Activated naive CD8-positive, alpha-beta T cell treated with anti-CD3 and anti-CD28 coated beads, Interleukin-2, amount 10 ng/mL, durations not matched to agents 7 days and 5 days (primary cell): ENCODE data around the gene HLA-DRB1. TPM values are rescaled to one million over a fixed set of nuclear protein-coding genes. Genes with fewer than 3 reads are reported as not detected.
A peak's percentile ranks its signal among the peaks of the same experiment; 100 is the strongest.
"Not testable (repeated sequence)": the region's sequence is repeated elsewhere in the genome, so short reads cannot be mapped to it uniquely, and the experiment has no call there.

Experiments used
- ATAC-seq: fragments of 150-1000 bp; cut with Tn5 transposase; one replicate; pipeline ENCODE4 v1.10.0; 2021; ENCODE audit warnings: low read depth, moderate library complexity
- POLR2A ChIA-PET: fragments of 350-600 bp; sonication (Branson Sonifier 250); formaldehyde crosslinking; loops from one replicate; lab custom pipeline; 2021; ENCODE audit warnings: antibody characterized with exemption; lab: Charles Lee
- DNase-seq: peaks from one replicate; pipeline ENCODE4 v3.0.0; 2021
- H3K27ac Mint-ChIP-seq: one replicate; pipeline ENCODE4 v1.8.0; 2022; ENCODE audit warnings: mild to moderate bottlenecking, mixed read lengths
- H3K27me3 Mint-ChIP-seq: one replicate; pipeline ENCODE4 v1.8.0; 2022; ENCODE audit warnings: mild to moderate bottlenecking, moderate library complexity, mixed read lengths
- H3K36me3 Mint-ChIP-seq: one replicate; pipeline ENCODE4 v1.8.0; 2021; ENCODE audit warnings: mild to moderate bottlenecking, mixed read lengths
- H3K4me1 Mint-ChIP-seq: one replicate; pipeline ENCODE4 v1.8.0; 2021; ENCODE audit warnings: mixed read lengths
- H3K4me3 Mint-ChIP-seq: one replicate; pipeline ENCODE4 v1.8.0; 2022; ENCODE audit warnings: mild to moderate bottlenecking, moderate library complexity, mixed read lengths
- H3K9me3 Mint-ChIP-seq: one replicate; pipeline ENCODE4 v1.8.0; 2021; ENCODE audit warnings: mixed read lengths
- total RNA-seq, 2 experiments: library from RNA; stranded (reverse); gene quantifications; one replicate each; pipeline ENCODE4 v1.2.3, GENCODE V29; 2021

Gene HLA-DRB1
- total RNA-seq, 2 experiments from 2014 or later, result 11.8 to 12.1 TPM

DNA sequence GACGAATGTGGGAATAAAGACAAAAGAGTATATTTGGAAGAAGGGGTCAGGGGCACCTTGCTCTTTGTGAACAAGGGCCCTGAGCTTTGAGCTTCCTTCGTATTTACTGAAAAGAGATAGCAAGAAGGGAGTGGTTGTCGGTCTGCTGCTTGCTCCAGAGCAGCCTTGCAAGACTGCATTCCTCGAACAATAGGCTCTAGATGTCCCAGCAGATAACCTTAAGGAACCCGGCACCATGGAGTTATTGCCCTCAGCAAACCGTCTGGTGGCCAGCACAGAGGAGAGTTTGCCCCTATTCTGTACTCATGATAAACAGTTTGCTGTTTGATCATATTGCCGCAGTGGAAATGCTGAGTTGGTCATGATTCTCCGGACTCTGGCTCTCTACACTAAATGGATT, 22.7 kb downstream of the HLA-DRB1 start:
- H3K27ac Mint-ChIP-seq, result no peak overlapping the region
- no peaks in the 10 kb centered on the region for H3K4me1 Mint-ChIP-seq
- H3K36me3 Mint-ChIP-seq, result no peaks in the 10 kb centered on the region
- no peaks in the 10 kb centered on the region for H3K9me3 Mint-ChIP-seq
- DNase-seq, result no peak
- H3K27me3 Mint-ChIP-seq, result peaks cover 3% of the 10 kb centered on the region
- H3K4me3 Mint-ChIP-seq, result no peak overlapping the region
- POLR2A ChIA-PET, result no interaction called here
- ATAC-seq, result no peak

DNA sequence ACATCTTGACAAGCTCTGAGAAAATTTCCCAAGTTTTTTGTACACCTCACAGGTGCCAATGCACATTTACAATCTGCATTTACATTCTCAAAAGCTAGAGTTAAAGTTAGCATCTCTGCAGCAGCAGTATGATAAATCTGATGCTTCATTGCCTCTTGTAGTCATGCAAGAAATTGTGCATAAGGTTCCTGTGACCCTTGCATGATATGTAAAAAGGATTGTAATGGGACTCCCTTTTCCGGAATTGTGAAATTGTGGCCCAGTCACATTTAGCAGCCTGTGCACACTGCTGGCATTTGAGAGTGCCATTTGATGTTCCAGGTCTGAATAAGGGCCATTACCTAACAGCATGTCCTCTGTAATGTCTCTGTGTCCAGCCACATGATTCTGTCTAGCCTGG, 24.1 kb downstream of the HLA-DRB1 start:
- Mint-ChIP-seq H3K27me3 (peaks cover 3% of the 10 kb centered on the region), H3K4me3 (no peak overlapping the region), H3K27ac (no peak overlapping the region), H3K36me3 (no peaks in the 10 kb centered on the region), H3K9me3 (no peaks in the 10 kb centered on the region), H3K4me1 (no peaks in the 10 kb centered on the region)
- DNase-seq (no peak), ATAC-seq (no peak)
- POLR2A ChIA-PET, result no interaction called here

DNA sequence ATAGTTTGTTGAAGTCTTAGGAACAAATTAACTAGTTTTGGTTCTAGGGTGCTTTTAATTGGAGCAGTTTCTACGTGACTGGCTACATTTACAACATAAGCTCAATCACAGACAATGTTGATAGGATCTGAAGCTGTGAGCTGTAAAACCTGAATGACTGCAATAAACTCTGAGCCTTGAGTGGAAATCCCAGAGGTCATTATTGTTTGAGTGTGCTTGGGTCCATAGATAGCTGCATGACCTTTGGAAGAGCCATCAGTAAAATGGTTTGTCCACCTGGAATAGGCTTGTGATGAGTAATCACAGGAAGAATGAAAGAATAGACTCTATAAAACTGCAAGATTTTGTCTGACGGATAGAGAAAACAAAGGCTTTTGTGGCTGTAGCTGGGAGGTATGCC, 26.7 kb downstream of the HLA-DRB1 start:
- ATAC-seq (no peak), DNase-seq (no peak)
- Mint-ChIP-seq H3K4me3 (no peak overlapping the region), H3K27me3 (peaks cover 14% of the 10 kb centered on the region), H3K27ac (no peak overlapping the region), H3K36me3 (no peaks in the 10 kb centered on the region), H3K9me3 (no peaks in the 10 kb centered on the region), H3K4me1 (no peaks in the 10 kb centered on the region)
- POLR2A ChIA-PET, result no interaction called here

DNA sequence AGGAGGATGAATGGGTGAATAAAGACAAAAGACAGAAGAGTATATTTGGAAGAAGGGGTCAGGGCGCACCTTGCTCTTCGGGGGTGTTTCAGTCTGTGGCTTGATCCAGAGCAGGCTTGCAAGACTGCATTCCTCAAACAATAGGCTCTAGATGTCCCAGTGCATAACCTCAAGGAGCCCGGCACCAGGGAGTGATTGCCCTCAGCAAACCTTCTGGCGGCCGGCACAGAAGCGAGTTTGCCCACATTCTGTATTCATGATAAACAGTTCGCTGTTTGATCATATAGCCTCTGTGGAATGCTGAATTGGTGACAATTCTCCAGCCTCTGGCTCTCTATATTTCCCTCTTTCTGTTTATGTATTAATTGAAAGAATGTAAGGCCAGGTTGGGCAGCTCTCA, 29.9 kb downstream of the HLA-DRB1 start:
- Mint-ChIP-seq H3K4me1 (no peaks in the 10 kb centered on the region), H3K27me3 (peaks cover 15% of the 10 kb centered on the region), H3K27ac (no peak overlapping the region), H3K36me3 (no peaks in the 10 kb centered on the region), H3K4me3 (no peak overlapping the region), H3K9me3 (no peaks in the 10 kb centered on the region)
- no peak for DNase-seq
- no peak for ATAC-seq
- POLR2A ChIA-PET, result no interaction called here

DNA sequence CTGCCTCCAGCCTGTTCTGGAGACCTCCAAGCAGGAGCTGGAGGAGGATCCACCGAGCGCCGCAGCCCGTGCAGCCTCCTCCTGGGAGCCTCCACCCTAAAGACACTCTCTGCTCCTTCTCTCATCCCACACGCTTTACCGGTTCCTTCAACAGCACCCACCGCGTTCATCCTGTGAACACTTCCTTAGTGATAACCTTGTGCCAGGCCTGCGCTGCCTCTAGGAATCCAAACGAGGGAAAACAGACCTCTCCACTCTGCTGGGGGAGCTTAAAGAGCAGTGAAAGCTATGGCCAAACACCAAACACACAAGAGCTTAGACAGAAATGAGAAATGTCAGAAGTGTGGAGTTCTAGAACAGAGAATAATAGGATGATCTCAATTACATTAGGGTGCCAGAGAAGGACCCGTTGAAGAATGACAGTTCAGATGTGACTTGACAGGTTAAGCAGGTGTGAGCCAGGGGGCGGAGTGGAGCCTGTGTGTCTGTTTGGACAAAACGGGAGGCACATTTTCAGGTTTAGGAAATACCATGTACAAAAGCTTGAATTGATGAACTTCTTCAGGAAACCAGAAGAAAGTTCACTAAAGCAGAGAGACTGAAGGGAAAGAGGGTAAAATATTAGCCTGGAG, 31.1 kb downstream of the HLA-DRB1 start:
- Mint-ChIP-seq H3K27ac (no peak overlapping the region), H3K4me3 (no peak overlapping the region), H3K9me3 (no peaks in the 10 kb centered on the region), H3K36me3 (no peaks in the 10 kb centered on the region), H3K4me1 (peaks cover 1% of the 10 kb centered on the region), H3K27me3 (peaks cover 15% of the 10 kb centered on the region)
- no peak for ATAC-seq
- DNase-seq, result no peak
- POLR2A ChIA-PET, result interaction anchor here (0.9 kb wide), 1 partner anchor 25 kb away, joined by 3 read pairs; no protein-coding TSS in a partner anchor

DNA sequence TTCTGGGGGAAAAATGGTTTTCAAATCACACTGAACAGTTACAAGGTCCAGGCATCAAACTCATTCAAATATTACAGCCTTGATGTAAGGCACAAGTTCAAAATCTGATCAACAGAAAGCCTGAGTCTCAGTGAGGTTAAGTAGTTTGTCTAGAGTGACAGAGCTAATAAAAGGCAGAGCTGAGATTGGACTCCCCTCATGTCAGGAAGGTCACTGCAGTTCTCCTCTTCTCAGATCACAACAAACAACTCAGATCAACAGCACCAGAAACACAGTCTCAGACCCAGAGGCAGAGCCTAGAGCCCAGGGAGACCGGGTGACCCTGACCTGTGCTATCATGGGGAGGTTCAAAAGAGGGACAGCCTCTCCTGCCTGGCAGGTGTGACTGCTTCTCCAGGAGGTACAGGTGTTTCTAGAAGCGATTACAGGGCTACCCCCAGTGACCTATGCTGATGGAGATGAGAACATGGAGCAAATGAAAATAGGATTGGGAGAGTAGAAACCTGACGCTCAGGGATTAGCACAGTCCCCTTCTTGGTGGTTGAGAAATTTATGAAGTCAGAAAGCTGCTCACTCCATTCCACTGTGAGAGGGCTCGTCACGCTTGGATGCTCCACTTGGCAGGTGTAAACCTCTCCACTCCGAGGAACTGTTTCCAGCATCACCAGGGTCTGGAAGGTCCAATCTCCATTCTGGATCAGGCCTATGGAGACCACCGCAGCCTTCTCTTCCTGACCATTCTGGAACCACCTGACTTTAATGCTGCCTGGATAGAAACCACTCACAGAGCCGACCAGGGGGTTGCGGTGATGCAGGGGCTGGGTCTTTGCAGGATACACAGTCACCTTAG, 35.3 kb downstream of the HLA-DRB1 start:
- H3K36me3 Mint-ChIP-seq, result no peaks in the 10 kb centered on the region
- POLR2A ChIA-PET, result no interaction called here
- ATAC-seq (no peak), DNase-seq (no peak)
- peaks cover 1% of the 10 kb centered on the region for H3K4me1 Mint-ChIP-seq
- H3K9me3 Mint-ChIP-seq, result no peaks in the 10 kb centered on the region
- H3K27ac Mint-ChIP-seq, result no peak overlapping the region
- peaks cover 16% of the 10 kb centered on the region for H3K27me3 Mint-ChIP-seq
- H3K4me3 Mint-ChIP-seq, result no peak overlapping the region

DNA sequence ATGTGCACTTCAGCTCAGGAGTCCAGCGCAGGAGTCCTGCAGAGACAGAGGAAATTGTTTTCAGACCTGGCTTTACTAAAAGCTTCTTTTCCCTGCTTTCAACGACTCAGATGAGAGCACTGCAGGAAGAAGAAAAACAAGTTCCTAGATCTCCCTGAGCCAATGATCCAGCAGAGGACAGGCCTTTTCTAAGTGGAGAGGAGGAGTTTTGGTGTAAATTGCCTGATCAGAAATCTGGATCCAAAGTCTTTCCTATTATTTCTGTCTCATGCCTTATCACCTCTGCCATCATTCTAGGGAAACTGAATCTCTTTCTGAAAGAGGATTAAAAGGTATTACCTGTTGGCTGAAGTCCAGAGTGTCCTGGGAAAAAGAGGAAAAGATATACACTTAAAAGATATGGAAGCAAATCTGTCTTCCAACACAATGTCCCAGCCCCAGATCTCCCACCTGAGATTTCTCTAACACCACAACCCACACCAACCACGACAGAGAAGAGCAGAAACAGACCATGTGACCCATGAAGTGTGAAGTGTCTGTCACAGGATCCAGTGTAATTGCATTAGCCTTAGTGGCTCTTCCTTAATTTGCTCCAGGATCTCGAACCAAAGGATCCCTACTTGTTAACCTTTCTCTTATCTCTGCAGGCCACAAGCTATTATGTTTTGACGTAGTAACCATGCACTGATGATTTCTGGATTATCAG, 36.5 kb downstream of the HLA-DRB1 start:
- Mint-ChIP-seq H3K4me1 (peaks cover 1% of the 10 kb centered on the region), H3K36me3 (no peaks in the 10 kb centered on the region), H3K4me3 (no peak overlapping the region), H3K27ac (no peak overlapping the region), H3K9me3 (no peaks in the 10 kb centered on the region), H3K27me3 (peaks cover 6% of the 10 kb centered on the region)
- DNase-seq (no peak), ATAC-seq (no peak)
- POLR2A ChIA-PET, result no interaction called here

DNA sequence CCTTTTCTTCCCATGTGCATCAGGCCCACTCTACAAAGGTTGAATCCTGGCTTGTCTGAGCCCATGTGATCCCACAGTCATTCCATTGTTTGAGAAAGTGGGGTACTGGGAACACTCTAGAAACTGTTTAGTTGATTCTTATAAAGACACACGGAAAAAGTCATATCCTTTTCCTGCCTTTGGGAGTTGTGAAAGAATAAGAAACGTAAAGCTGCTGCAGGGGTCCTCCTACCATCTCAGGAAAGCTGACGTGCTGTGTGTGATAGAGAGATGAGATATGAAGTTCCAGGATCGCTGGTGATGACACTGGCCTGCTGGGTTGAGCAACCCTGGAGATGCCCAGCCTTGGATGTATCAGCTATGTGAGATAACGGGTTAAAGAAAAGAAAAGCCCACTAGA, 38.2 kb downstream of the HLA-DRB1 start:
- no peak for ATAC-seq

DNA sequence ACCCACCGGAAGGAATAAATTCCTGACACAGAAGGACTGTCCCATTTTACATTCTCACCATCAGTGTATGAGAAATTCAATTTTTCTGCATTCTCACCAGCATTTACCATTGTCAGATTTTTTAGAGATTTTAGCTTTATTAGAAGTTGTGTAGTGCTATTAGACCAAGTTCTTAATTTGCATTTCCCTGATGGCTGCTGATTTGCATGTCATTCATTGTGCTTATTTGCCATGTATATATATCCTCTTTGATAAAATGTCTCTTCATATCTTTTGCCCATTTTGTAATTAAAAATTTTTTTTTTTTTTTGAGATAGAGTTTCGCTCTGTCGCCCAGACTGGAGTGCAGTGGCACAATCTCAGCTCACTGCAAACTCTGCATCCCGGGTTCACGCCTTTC, 49.8 kb downstream of the HLA-DRB1 start:
- POLR2A ChIA-PET, result no interaction called here
- Mint-ChIP-seq H3K9me3 (no peaks in the 10 kb centered on the region), H3K36me3 (peaks cover 2% of the 10 kb centered on the region), H3K27ac (no peak overlapping the region), H3K4me3 (no peak overlapping the region), H3K27me3 (peaks cover 18% of the 10 kb centered on the region), H3K4me1 (no peaks in the 10 kb centered on the region)
- DNase-seq (no peak), ATAC-seq (no peak)

More for the DNA sequence above, 38.2 kb downstream of the HLA-DRB1 start:
- H3K9me3 Mint-ChIP-seq, result no peaks in the 10 kb centered on the region
- H3K36me3 Mint-ChIP-seq, result no peaks in the 10 kb centered on the region
- no peak overlapping the region for H3K4me3 Mint-ChIP-seq
- no peak overlapping the region for H3K27ac Mint-ChIP-seq
- POLR2A ChIA-PET, result no interaction called here
- peaks cover 1% of the 10 kb centered on the region for H3K4me1 Mint-ChIP-seq
- DNase-seq, result no peak
- peaks cover 4% of the 10 kb centered on the region for H3K27me3 Mint-ChIP-seq

DNA sequence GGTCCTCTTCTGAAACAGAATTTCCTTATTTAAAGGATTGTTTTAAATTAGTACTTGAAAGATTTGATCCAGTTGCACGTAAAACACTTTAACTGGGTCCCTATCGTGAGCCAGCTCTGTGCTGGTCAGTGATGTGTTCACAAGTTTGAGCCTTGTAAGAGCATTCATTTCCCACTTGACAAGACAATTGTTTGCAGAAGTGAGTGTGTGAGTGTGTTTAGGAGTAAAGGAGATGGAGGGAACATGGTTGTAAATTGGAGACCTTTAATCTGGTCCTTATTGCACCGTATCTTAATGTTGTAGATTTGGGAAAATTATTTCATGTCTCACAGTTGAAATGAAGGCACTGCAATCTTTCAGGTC, 59.2 kb downstream of the HLA-DRB1 start:
- not testable (repeated sequence) for H3K9me3 Mint-ChIP-seq, H3K27ac Mint-ChIP-seq, H3K36me3 Mint-ChIP-seq, H3K27me3 Mint-ChIP-seq, H3K4me3 Mint-ChIP-seq, DNase-seq, ATAC-seq, H3K4me1 Mint-ChIP-seq
- POLR2A ChIA-PET, result interaction anchor here (0.8 kb wide), 1 partner anchor 59 kb away, joined by 3 read pairs; the partner anchor contains the start of gene HLA-DRB1

DNA sequence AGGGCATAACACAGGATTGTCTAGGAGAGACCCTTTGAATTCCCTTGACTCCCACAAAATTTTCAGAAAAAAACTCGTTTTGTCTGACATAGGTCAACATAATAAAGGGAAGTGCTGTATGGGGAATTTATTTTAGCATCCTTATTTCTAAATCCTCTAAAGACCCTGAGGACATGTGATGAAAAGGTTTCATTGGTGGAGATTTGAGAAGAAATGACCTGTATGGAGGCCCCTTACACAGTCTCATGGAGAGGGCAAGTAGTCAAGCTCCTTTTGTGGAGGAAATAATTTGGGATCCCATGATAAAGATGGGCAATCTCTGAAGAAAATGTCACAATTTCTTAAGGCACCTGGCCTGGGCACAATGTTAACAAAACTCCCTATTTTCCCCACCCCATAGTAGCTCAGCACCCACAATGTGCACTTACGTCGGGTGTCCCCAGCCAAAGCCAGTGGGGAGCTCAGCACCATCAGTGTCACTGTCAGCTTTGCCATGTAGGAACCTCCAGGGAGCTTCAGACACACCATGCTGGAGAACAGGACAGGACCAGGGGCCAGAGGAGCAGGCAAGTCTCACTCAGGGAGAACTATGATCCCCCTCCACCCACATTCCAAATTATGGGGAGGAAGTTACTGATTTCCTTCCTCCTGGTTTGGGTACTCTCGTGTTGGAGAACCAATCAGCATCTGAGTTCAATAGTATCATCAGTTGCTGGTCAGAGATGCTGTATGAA, 59.8 kb downstream of the HLA-DRB1 start, which contains the start of gene HLA-DRB5:
Gene HLA-DRB5, minus strand, starts transcription at position 591 of the 734 bp plus-strand sequence. Its CDS starts 63 bp downstream, at position 528.
- peaks cover 7% of the 10 kb centered on the region for H3K27me3 Mint-ChIP-seq
- no peak within 1 kb of the TSS for H3K27ac Mint-ChIP-seq
- no peaks in the 10 kb centered on the region for H3K9me3 Mint-ChIP-seq
- peaks cover 1% of the 10 kb centered on the region for H3K36me3 Mint-ChIP-seq
- DNase-seq (peak; percentile 4), ATAC-seq (no peak)
- POLR2A ChIA-PET, result interaction anchor here (0.8 kb wide), 1 partner anchor 59 kb away, joined by 3 read pairs; the partner anchor contains the start of gene HLA-DRB1
- H3K4me1 Mint-ChIP-seq, result no peaks in the 10 kb centered on the region
- H3K4me3 Mint-ChIP-seq, result peak within 1 kb of the TSS; percentile 58
